ENCODE measurements around the gene ARID3A. TPM values are rescaled to one million over a fixed set of nuclear protein-coding genes. Genes with fewer than 3 reads are reported as not detected.
A peak's percentile ranks its signal among the peaks of the same experiment; 100 is the strongest.

The ARID3A gene
- total and polyA plus RNA-seq, 2 of the 13 experiments (the other 11 are each of a cell fraction or from before 2014, with no cell fraction given): 71.3 to 77.9 TPM

DNA sequence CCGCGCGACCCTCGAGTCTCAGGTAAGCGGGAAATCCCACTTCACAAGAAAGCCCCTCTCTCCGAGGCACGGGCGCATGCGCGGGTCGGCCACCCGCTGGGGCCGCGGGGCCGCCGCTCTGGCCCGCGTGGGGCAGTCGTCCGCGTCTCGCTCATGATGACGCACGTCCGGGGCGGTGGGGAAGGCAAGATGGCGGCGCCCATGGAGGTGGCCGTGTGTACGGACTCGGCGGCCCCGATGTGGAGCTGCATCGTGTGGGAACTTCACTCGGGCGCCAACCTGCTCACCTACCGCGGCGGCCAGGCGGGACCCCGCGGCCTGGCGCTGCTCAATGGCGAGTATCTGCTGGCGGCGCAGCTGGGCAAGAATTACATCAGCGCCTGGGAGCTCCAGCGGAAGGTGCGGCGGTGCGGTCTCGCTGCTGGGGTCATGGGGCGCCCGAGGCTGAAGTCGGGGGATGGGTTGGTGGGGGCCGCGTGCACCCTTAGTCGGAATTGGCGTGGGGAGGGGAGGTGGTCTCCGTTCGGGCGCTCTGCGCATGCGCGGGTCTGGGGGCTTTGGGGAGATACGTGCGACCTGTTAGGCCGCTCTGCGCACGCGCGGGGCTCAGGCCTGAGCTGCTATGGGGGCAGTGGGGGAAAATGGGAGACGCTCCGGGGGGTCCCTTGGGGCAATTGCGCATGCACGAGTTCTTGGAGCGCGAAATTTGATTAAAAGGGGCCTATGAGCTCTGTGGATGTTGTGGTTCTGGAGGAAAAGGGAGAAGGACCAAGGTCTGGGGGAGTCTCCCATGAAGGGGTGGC, 58.5 kb downstream of the ARID3A start, which contains the start of gene WDR18:
TSS of gene WDR18 (plus strand) at position 181 of the 803 bp plus-strand sequence. CDS start at position 190, 9 bp downstream.
- H3K4me3 ChIP-seq (replicated peaks in 1 of 3; ENCODE audit: insufficient read depth in 1 of 3, low read depth in 2 of 3, low read length in 3 of 3): peak within 1 kb of the TSS; percentile 86 to 98 (median 95)
- H3K4me1 ChIP-seq (ENCODE audit: insufficient read depth, low read length): peaks cover 44% of the 10 kb centered on the region
- peak; percentile 58 for ATAC-seq
- ChIA-PET POLR2A (interaction anchor here (0.6 to 4.5 kb wide), 21 partner anchors 8 to 187 kb away, joined by 3 to 61 read pairs (median 4); partner anchors contain the start of genes ABCA7, CNN2 and PTBP1), CTCF (ENCODE audit: low intra/inter-chr PET ratio, low total read pairs) (interaction anchor here (3.2 to 3.4 kb wide), 2 partner anchors 59 to 63 kb away, joined by 14 to 78 read pairs; partner anchors contain the start of gene ARID3A)
- in situ Hi-C loops (cut with HindIII; ENCODE audit: extremely low pct_ligation_motif_present, low pct_unique_long_range_greater_than_20kb) (loop anchor here (5.0 to 10.0 kb wide), 3 partner anchors 62 to 220 kb away; no protein-coding TSS in a partner anchor), intact Hi-C loops (cut with micrococcal nuclease; ENCODE audit: unreplicated experiment) (no loop called here)
- H3K27ac ChIP-seq (ENCODE audit: extremely low read length, insufficient read depth, low read length): peak within 1 kb of the TSS; percentile 85
- peak; percentile 79 for DNase-seq (ENCODE audit: low spot score)
- H3K79me2 ChIP-seq (ENCODE audit: insufficient read depth, low read length): peaks cover 20% of the 10 kb centered on the region
- H3K4me2 ChIP-seq (ENCODE audit: low read depth, low read length): peak within 1 kb of the TSS; percentile 97
- peaks cover 14 to 27% of the 10 kb centered on the region in 2 experiments; a peak in 4 of 5 replicates for H3K36me3 ChIP-seq (replicated peaks in 1 of 2; ENCODE audit: control insufficient read depth in 1 of 2, insufficient read depth in 2 of 2, low read length in 2 of 2)
- H2AFZ ChIP-seq (ENCODE audit: low read length): no peak within 1 kb of the TSS
- H3K9me3 ChIP-seq (ENCODE audit: low read length): no peaks in the 10 kb centered on the region
- WGBS (ENCODE audit: low lambda C conversion rate): under 1% methylated on average over 26 of the region's 78 CpGs
- no peaks in the 10 kb centered on the region for H4K20me1 ChIP-seq (ENCODE audit: insufficient read depth, low read length)
- BruUV-seq (replicated peaks): no TSS peak
- peak within 1 kb of the TSS; percentile 98 for H3K9ac ChIP-seq (ENCODE audit: insufficient read depth, low read depth, low read length)
- H3K27me3 ChIP-seq (ENCODE audit: control insufficient read depth in 1 of 2, insufficient read depth in 2 of 2, low read length in 2 of 2): no peaks in the 10 kb centered on the region
- peak; percentile 4 for FAIRE-seq
- TF ChIP-seq, protein P1, sequence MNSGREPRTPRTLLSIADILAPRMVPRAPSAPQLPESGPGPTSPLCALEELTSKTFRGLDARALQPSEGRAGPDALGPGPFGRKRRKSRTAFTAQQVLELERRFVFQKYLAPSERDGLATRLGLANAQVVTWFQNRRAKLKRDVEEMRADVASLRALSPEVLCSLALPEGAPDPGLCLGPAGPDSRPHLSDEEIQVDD (CRISPR knock-in tag; IDR thresholded peaks at IDR 0.05; ENCODE audit: borderline replicate concordance): peak; percentile 56; the same call in 1 of the 2 replicates
- peak; percentile 66; the same call in 1 of the 2 replicates for TF ChIP-seq ZNF331 (CRISPR knock-in tag; IDR thresholded peaks at IDR 0.05)
- peak; percentile 75 for TF ChIP-seq POLR2G (IDR thresholded peaks at IDR 0.05; ENCODE audit: low read depth, low read length)
- TF ChIP-seq SYNCRIP (IDR thresholded peaks at IDR 0.05; ENCODE audit: insufficient read depth, low read depth, low read length): no peak
- peak; percentile 69 to 77; a peak in 3 of 4 replicates for TF ChIP-seq POLR2A (IDR thresholded peaks at IDR 0.05; ENCODE audit: insufficient read depth in 1 of 2, low read depth in 2 of 2, low read length in 2 of 2)
- 0 out of 2 replicates have a peak, but pooled peaks have one; percentile 31 for TF ChIP-seq KLF11 (CRISPR knock-in tag; IDR thresholded peaks at IDR 0.05)
- TF ChIP-seq, protein P2, sequence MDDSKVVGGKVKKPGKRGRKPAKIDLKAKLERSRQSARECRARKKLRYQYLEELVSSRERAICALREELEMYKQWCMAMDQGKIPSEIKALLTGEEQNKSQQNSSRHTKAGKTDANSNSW (CRISPR knock-in tag; IDR thresholded peaks at IDR 0.05; ENCODE audit: borderline replicate concordance): peak; percentile 71; the same call in 1 of the 2 replicates
- peak in 1 of 2 experiments; percentile 65; a peak in 1 of 4 replicates for TF ChIP-seq KLF16 (CRISPR knock-in tag; IDR thresholded peaks at IDR 0.05)
- no peak for TF ChIP-seq SRSF1 (optimal IDR thresholded peaks at IDR 0.05; ENCODE audit: low read depth, low read length)
- TF ChIP-seq, protein P3, sequence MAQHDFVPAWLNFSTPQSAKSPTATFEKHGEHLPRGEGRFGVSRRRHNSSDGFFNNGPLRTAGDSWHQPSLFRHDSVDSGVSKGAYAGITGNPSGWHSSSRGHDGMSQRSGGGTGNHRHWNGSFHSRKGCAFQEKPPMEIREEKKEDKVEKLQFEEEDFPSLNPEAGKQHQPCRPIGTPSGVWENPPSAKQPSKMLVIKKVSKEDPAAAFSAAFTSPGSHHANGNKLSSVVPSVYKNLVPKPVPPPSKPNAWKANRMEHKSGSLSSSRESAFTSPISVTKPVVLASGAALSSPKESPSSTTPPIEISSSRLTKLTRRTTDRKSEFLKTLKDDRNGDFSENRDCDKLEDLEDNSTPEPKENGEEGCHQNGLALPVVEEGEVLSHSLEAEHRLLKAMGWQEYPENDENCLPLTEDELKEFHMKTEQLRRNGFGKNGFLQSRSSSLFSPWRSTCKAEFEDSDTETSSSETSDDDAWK (CRISPR knock-in tag; IDR thresholded peaks at IDR 0.05): no peak
- TF ChIP-seq, protein P4, sequence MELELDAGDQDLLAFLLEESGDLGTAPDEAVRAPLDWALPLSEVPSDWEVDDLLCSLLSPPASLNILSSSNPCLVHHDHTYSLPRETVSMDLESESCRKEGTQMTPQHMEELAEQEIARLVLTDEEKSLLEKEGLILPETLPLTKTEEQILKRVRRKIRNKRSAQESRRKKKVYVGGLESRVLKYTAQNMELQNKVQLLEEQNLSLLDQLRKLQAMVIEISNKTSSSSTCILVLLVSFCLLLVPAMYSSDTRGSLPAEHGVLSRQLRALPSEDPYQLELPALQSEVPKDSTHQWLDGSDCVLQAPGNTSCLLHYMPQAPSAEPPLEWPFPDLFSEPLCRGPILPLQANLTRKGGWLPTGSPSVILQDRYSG (CRISPR knock-in tag; IDR thresholded peaks at IDR 0.05): no peak
- peak; percentile 36; the same call in 1 of the 2 replicates for TF ChIP-seq ZNF607 (CRISPR knock-in tag; IDR thresholded peaks at IDR 0.05; ENCODE audit: borderline replicate concordance)
- TF ChIP-seq, protein P5, sequence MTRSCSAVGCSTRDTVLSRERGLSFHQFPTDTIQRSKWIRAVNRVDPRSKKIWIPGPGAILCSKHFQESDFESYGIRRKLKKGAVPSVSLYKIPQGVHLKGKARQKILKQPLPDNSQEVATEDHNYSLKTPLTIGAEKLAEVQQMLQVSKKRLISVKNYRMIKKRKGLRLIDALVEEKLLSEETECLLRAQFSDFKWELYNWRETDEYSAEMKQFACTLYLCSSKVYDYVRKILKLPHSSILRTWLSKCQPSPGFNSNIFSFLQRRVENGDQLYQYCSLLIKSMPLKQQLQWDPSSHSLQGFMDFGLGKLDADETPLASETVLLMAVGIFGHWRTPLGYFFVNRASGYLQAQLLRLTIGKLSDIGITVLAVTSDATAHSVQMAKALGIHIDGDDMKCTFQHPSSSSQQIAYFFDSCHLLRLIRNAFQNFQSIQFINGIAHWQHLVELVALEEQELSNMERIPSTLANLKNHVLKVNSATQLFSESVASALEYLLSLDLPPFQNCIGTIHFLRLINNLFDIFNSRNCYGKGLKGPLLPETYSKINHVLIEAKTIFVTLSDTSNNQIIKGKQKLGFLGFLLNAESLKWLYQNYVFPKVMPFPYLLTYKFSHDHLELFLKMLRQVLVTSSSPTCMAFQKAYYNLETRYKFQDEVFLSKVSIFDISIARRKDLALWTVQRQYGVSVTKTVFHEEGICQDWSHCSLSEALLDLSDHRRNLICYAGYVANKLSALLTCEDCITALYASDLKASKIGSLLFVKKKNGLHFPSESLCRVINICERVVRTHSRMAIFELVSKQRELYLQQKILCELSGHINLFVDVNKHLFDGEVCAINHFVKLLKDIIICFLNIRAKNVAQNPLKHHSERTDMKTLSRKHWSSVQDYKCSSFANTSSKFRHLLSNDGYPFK (CRISPR knock-in tag; IDR thresholded peaks at IDR 0.05; ENCODE audit: borderline replicate concordance): peak; percentile 84; the same call in 1 of the 2 replicates
- no peak for TF ChIP-seq ZNF749 (CRISPR knock-in tag; IDR thresholded peaks at IDR 0.05; ENCODE audit: borderline replicate concordance)

All from HepG2 (cell line).